ENCODE measurements around the gene KCNC4. TPM values are rescaled to one million over a fixed set of nuclear protein-coding genes. Genes with fewer than 3 reads are reported as not detected.

The KCNC4 gene
- total RNA-seq, 2 experiments from 2014 or later, result 5.6 to 17.8 TPM

GRCh38 chr1:110215621-110216515, 5.8 kb downstream of the KCNC4 start:
- H3K4me1 ChIP-seq (ENCODE audit: insufficient read depth, low read length, poor library complexity, severe bottlenecking), result peaks cover 20% of the 10 kb centered on the region
- TF ChIP-seq CTCF (conservative IDR thresholded peaks at IDR 0.05; ENCODE audit: low read length) (no peak), EZH2phosphoT487 (IDR thresholded peaks at IDR 0.05; ENCODE audit: borderline replicate concordance, low read depth, low read length) (no peak)
- H4K20me1 ChIP-seq (ENCODE audit: insufficient read depth, low read length), result no peaks in the 10 kb centered on the region; the same call in 1 of the 2 replicates
- H3K4me3 ChIP-seq (ENCODE audit: low read depth, low read length, poor library complexity, severe bottlenecking), result no peak overlapping the region
- ChIA-PET POLR2A (interaction anchor here (1.0 kb wide), 1 partner anchor 60 kb away, joined by 3 read pairs; no protein-coding TSS in a partner anchor), CTCF (ENCODE audit: unreplicated experiment) (interaction anchor here (0.6 to 1.0 kb wide), 2 partner anchors 13 to 561 kb away, joined by 3 to 4 read pairs; no protein-coding TSS in a partner anchor)
- no peaks in the 10 kb centered on the region for H3K36me3 ChIP-seq (ENCODE audit: insufficient read depth, low read length)
- intact Hi-C loops (cut with micrococcal nuclease; ENCODE audit: unreplicated experiment), result no loop called here
- no peaks in the 10 kb centered on the region for H3K9me3 ChIP-seq (ENCODE audit: low read length)
- H3K9me2 ChIP-seq (ENCODE audit: insufficient read depth, low read length), result no peaks in the 10 kb centered on the region
- no peaks in the 10 kb centered on the region for H3K79me2 ChIP-seq (ENCODE audit: insufficient read depth, low read depth, low read length)
- H3K4me2 ChIP-seq (ENCODE audit: low read length), result no peak overlapping the region
- H3K27ac ChIP-seq (ENCODE audit: low read depth, low read length, poor library complexity, severe bottlenecking), result no peak overlapping the region
- no peak overlapping the region for H2AFZ ChIP-seq (ENCODE audit: low read length)
- BruUV-seq (replicated peaks), result no TSS peak
- DNase-seq (ENCODE audit: low spot score), result no peak

- H3K4me3 ChIP-seq (ENCODE audit: low read depth, low read length, poor library complexity, severe bottlenecking), result no peak overlapping the region
- no peak overlapping the region for H2AFZ ChIP-seq (ENCODE audit: low read length)
- DNase-seq (ENCODE audit: low spot score), result no peak
- ChIA-PET POLR2A (no interaction called here), CTCF (ENCODE audit: unreplicated experiment) (interaction anchor here (0.6 to 1.0 kb wide), 2 partner anchors 14 to 17 kb away, joined by 3 to 4 read pairs; no protein-coding TSS in a partner anchor)
- H3K27ac ChIP-seq (ENCODE audit: low read depth, low read length, poor library complexity, severe bottlenecking), result no peak overlapping the region
- peaks cover 10% of the 10 kb centered on the region for H3K4me1 ChIP-seq (ENCODE audit: insufficient read depth, low read length, poor library complexity, severe bottlenecking)
- no peaks in the 10 kb centered on the region for H3K79me2 ChIP-seq (ENCODE audit: insufficient read depth, low read depth, low read length)
- no peaks in the 10 kb centered on the region for H3K36me3 ChIP-seq (ENCODE audit: insufficient read depth, low read length)
- BruUV-seq (replicated peaks), result no TSS peak
- intact Hi-C loops (cut with micrococcal nuclease; ENCODE audit: unreplicated experiment), result no loop called here
- no peaks in the 10 kb centered on the region; the same call in 1 of the 2 replicates for H4K20me1 ChIP-seq (ENCODE audit: insufficient read depth, low read length)
- H3K9me3 ChIP-seq (ENCODE audit: low read length), result no peaks in the 10 kb centered on the region
- no peaks in the 10 kb centered on the region for H3K9me2 ChIP-seq (ENCODE audit: insufficient read depth, low read length)
- TF ChIP-seq CTCF (conservative IDR thresholded peaks at IDR 0.05; ENCODE audit: low read length) (no peak), EZH2phosphoT487 (IDR thresholded peaks at IDR 0.05; ENCODE audit: borderline replicate concordance, low read depth, low read length) (no peak)
- H3K4me2 ChIP-seq (ENCODE audit: low read length), result no peak overlapping the region
Measured at GRCh38 chr1:110216844-110217444, 6.8 kb downstream of the KCNC4 start.
